Skin of body (tissue), 2 donors: Measurements from ENCODE around the gene HTR6. TPM values are rescaled to one million over a fixed set of nuclear protein-coding genes. Genes with fewer than 3 reads are reported as not detected.
"Not testable (repeated sequence)": the region's sequence is repeated elsewhere in the genome, so short reads cannot be mapped to it uniquely, and the experiment has no call there.

Source experiments
- DNase-seq: peaks from one replicate; lab custom pipeline; 2025; lab: John Stamatoyannopoulos, UW
- total RNA-seq: library from RNA; depleted of rRNA; stranded (reverse); fragments of >200 nt; gene quantifications from one replicate; pipeline ENCODE4 v1.2.3, GENCODE V29; 2014

HTR6 gene
- total RNA-seq, result not detected

DNA sequence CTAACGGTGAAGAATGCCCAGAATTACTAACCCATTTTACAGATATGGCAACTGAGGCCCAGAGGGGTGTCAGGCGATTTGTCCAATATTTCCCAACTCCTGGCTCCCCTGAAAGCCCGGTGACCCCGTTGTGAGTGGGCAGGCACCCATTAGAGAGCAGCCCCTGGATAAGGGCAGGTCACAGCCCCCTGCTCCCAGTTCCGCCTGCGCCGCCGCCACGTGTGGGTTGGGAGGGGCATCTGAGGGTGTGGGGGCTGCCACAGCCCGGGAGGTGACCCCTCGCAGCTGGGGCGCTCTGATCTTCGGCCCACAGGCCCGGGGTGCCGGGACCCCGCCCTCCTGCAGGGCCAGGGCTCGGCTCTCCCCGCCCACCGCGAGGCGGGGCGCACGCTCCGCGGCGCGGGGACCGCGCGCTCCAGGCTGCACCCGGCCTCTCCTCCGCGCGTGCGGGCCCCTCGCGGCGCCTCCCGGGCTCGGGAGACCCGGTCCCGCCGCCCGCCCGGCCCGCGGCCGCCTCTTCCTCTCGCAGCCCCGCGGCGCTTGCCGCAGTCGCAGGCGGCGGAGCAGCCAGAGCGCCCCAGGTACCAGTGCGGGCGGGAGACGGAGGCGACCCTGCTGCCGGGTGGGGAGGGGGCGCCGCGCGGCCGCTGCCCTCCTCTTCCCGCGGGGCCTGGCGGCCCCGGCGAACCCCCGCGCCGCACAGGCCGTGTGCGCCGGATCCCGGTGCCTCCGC, at the start of gene HTR6:
Gene HTR6 (plus strand): TSS at position 423 of the 733 bp plus-strand sequence. CDS start 879 bp downstream, outside the sequence.
- no peak for DNase-seq

DNA sequence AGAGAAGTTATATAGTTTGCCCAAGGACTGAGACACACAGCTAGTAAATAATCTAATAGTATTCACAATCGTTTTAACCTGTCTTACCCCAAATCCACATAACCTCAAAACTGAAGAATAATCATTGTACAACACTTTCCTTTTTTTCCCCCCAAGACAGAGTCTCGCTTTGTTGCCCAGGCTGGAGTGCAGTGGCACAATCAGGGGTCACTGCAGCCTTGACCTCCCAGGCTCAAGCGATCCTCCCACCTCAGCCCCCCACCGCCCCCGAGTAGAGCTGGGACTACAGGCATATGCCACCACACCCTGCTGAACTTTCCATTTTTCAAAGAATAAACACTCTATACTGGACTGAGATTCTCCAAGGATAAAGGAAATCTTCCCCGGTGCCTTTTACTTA, 49.2 kb upstream of the HTR6 start:
- no peak for DNase-seq

DNA sequence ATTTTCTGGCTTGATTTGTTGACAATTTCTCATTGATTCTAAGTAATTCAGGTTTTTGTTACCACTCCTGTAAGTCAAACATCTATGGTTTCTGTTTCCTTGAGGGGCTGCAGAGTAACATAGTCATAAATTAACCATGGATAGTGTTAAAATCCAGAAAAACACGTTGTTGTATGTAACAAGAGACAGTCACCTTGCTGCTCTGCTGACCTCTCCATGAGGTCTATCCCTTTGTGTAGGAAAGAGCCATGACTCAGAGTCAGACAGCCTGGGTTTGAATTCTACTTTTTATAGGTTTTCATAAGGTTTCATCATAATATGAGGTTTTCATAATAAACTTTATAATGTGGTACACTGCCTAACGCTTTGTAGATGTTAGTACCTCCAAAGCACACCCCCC, 48.2 kb upstream of the HTR6 start:
- no peak for DNase-seq

DNA sequence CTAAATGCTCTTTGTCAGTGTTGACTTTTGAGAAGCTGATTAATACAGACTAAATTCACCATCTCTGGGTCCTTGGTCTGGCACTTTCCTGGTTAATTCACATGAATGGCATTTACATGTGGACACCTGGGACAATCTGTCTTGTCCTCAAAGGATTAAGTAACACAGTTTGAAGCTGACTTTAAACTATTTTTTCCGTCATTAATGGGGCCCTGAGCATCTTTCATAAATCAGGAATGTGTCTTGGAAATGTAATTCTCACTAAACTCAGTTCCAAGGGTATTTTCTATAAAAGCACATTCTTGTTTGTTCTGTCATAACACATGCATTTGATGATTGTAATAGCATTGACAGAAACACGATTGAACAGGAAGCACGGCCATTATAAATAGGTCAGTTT, 47.3 kb upstream of the HTR6 start:
- peak; percentile 14 for DNase-seq

DNA sequence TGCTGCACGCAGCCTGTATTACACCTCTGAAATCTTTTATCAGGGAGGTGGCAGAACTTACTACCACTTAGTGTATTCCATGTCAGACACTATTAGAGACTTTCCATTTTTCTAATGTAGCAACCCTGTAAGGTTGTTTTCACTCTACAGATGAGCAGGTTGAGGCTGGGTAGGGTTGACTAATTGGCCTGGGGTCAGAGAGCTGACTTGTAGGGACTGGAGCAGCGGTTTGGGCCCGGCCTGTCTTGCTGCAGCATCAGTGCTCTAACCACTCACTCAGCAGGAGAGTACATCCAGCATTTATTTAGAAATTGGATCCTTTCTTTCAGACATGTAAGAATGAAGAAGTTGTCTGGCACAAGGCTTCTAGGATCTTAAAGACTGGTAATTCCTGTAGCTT, 46.2 kb upstream of the HTR6 start:
- no peak for DNase-seq

DNA sequence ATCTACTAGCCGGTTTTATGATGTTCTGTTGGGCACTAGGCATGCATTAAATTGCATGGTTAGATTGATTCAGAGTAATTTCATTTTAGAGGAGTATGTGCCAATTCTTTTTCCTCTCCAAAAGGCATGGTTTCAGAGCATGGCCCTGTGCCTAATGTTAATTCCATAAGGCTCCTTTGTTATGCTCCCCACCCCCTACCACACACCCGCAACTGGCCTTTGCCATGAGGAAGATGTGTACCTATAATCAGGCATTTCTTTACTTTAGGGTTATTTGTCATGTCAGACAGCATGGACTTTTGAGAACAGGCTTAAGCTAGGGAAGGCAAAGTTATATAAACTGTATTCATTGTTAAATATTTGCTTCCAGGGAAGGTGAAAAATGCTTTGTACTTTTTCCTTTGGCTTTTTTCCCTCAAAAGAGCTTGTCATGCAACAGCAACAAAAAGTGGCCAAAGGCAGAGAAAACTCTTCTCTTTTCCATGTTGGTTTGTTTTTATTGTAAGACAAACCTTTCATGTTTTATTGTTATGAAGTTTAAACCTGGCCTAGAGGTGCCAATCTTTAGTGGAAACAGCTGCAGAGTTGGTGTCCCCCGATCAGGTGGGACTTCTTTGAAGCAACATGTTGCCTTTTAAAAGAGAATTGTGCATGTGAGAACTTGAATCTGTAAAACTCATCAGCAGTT, 44.8 kb upstream of the HTR6 start:
- no peak for DNase-seq

DNA sequence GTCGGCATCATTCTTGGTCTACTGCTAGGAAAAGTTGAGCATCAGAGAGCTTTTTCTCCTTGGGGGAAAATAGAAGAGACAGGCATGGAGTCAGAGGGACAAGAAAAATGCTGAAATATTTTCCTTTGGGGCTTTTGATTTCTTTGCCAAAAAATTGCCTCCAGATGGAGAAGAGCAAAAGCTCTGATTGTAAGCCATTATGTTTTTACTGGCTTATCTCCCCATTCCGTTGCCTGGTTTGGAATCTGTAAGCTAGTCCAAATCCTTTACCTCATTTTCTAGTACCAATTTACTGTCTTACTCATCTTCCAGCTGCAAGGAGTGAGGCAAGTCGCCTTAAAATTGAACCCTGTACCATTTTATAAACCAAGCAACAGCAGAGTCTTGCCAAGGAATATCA, 43.9 kb upstream of the HTR6 start:
- DNase-seq, result no peak

- DNase-seq, result no peak
Measured at GRCh38 chr1:19621274-19621950, 43.3 kb upstream of the HTR6 start.

GRCh38 chr1:19622204-19622603, 42.5 kb upstream of the HTR6 start:
- no peak for DNase-seq

DNA sequence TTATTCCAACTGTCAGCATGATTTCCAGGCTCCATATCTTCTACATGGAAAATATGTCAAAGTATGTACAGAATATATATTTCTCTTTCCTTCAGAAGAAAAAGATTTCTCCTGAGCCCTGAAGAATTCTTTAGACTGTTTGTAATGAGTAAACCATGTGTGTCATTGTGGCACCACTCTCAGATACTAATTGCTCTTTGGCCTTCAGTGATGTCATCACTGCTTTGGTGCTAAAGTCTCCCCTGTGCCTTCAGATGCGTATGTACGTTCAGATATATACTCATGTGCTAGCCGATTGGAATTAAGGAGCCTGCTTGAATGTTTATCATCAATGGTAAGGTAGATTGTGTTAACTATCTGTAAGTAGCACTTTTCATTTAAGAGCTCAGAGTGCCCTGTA, 41.2 kb upstream of the HTR6 start:
- DNase-seq, result no peak

- DNase-seq, result no peak
Measured at GRCh38 chr1:19625291-19625937, 39.3 kb upstream of the HTR6 start.

DNA sequence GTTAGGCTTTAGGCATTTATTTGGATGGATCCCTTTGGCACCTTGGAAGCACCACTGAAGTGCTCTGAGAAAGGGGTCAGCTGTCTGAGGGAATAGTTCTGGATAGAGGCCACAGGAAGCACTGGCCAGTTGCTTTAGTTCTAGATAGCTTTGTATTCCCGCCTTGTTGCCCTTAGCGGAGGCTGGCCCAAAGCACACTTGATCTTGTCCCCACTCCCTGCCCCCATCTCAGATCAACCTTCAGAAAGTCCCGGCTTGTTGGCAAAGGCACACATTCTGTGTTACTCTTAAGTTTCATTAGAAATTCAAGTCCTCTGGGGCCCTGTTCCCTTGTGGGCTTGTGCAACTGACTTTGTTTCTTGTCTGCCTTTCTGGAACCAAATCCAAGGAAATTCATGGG, 35.8 kb upstream of the HTR6 start:
- no peak for DNase-seq

GRCh38 chr1:19629357-19629756, 35.3 kb upstream of the HTR6 start:
- no peak for DNase-seq

- DNase-seq, result not testable (repeated sequence)
Measured at GRCh38 chr1:19630192-19630591, 34.5 kb upstream of the HTR6 start.

DNA sequence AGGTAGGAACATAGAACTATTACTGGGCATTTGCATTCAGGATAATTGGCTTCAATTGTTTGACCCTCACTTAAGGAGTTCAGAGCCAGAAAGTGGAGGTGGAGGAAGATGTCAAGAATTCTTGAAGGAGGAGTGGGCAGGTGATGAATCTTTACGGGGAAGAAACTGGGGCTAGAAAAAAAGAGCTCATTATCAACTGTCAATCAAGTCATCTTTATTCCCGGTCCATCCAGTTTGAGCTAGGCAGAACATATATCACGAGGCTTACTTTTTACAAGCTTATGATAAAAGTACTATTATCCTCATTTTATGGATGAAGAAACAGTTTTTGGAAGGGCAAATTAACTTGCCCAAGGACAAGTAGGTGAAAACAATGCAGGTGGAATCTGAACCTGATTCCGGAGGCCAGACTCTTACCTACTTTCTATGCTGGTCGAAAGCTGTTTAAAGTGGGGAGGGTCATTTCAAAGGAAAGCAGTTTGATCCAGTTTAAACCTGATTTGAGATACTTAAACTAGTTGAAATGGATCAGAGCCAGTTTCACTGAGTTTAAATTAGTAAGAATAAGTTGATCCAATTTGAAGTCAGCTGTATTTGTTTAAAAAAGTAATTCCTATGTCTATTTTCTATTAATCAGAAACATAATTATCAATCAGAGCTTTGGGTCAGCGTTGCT, 33.8 kb upstream of the HTR6 start:
- no peak for DNase-seq

GRCh38 chr1:19632211-19632610, 32.5 kb upstream of the HTR6 start:
- no peak for DNase-seq

- no peak for DNase-seq
Measured at GRCh38 chr1:19633106-19633505, 31.6 kb upstream of the HTR6 start.

DNA sequence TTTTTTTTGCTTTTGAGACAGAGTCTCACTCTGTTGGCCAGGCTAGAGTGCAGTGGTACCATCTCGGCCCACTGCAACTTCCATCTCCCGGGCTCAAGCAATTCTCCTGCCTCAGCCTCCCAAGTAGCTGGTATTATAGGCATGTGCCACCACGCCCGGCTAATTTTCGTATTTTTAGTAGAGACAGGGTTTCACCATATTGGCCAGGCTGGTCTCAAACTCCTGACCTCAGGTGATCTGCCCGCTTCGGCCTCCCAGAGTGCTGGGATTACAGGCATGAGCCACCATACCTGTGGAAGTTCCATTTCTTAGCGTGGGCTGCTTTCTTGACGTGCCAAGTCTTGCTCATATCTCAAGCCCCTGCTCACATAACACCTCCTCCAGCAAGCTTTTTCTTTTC, 29.6 kb upstream of the HTR6 start:
- not testable (repeated sequence) for DNase-seq

DNA sequence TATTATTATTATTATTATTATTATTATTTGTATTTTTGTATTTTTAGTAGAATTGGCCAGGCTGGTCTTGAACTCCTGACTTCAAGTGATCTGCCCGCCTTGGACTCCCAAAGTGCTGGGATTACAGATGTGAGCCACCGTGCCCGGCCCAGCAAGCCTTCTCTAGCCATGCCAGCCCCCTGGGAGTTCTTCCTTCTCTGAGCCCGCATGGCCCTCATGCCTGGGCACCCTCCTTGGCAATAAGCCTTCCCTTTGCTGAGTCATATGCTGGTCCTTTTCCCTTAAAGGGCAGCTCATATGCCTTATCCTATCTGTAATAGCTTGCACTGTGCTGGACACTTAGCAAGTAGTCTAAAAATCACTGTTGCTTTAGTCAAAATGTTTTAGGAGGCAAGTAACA, 29.0 kb upstream of the HTR6 start:
- no peak for DNase-seq

DNA sequence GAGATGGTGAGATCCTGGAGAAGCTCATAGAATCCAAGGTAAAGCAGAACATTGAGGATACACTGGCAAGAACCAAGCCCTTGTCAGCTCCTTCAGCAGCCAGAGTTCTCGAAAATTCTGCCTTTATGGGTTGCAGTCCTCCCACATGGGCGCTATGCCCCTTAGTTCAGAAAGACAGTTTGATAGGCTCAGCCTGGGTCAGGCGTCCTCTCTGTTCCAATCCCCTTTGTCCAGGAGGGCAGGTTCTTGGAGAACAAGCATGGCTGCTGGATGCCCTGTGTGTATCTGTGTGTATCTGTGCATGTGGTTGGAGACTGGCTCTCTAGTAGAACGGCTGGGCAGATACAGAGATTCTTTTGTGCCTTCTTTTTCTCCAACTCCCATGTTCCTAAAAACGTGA, 28.6 kb upstream of the HTR6 start:
- DNase-seq, result no peak

- DNase-seq, result not testable (repeated sequence)
Measured at GRCh38 chr1:19636749-19637148, 27.9 kb upstream of the HTR6 start.

- no peak for DNase-seq
Measured at GRCh38 chr1:19637606-19638005, 27.1 kb upstream of the HTR6 start.
